ENCODE results near the gene ERI3. TPM values are rescaled to one million over a fixed set of nuclear protein-coding genes. Genes with fewer than 3 reads are reported as not detected.

The ERI3 gene
- total RNA-seq, 3 donors from 2014 or later, result 66.8 to 70.8 (median 70.3) TPM

DNA sequence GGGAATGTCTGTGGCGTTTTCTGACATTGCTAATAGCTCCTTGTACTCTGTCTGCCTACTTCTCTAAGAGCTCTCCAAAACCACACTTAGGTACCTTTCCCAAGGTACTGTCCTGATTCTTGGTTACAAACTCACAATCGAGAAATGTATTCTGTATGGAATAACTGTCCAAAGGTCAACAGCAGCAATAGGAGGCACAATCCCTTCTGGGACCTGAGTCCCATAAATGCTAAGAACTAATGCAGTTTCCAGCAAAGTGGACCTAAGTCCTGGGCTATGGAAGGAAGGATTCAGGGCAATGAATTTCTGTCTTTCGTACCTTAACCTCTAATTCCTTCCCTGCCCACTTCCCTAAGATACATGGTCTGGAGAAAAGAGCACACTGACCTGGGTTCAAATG lies 82.1 kb downstream of the ERI3 start:
- H3K27me3 Mint-ChIP-seq (ENCODE audit: low read depth), result no peaks in the 10 kb centered on the region
- no peak for ATAC-seq
- no peaks in the 10 kb centered on the region for H3K9me3 Mint-ChIP-seq
- peaks cover 12% of the 10 kb centered on the region for H3K36me3 Mint-ChIP-seq (ENCODE audit: insufficient read depth)
- no peak for DNase-seq
- H3K4me3 Mint-ChIP-seq, result no peak overlapping the region
- H3K4me1 Mint-ChIP-seq (ENCODE audit: low read depth), result peaks cover 23% of the 10 kb centered on the region

DNA sequence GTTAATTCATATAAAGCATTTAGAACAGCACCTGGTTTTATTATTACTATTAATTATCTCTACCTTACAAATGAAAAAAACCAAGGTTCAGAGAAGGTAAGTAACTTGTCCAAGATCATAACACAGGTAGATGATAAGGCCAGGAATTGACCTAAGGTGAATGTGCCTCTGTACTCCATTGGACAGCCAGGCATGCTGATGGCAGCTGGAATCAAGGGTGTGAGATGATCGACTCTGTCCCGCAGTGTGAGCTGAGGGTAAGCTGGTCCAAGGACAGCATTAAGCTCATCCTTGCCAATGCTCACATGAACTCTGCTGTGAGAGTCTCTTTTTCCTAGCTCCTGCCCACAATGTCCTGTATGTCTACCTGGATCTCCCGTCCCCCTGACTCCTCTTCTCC lies 83.4 kb downstream of the ERI3 start:
- H3K4me1 Mint-ChIP-seq (ENCODE audit: low read depth), result peaks cover 23% of the 10 kb centered on the region

GRCh38 chr1:44270686-44271628 lies 84.1 kb downstream of the ERI3 start:
- Mint-ChIP-seq H3K4me1 (ENCODE audit: low read depth) (peaks cover 23% of the 10 kb centered on the region), H3K4me3 (no peak overlapping the region), H3K9me3 (no peaks in the 10 kb centered on the region), H3K27me3 (ENCODE audit: low read depth) (no peaks in the 10 kb centered on the region), H3K36me3 (ENCODE audit: insufficient read depth) (peaks cover 12% of the 10 kb centered on the region)
- DNase-seq, result no peak
- ATAC-seq, result no peak

More for the DNA sequence above, 83.4 kb downstream of the ERI3 start:
- no peaks in the 10 kb centered on the region for H3K9me3 Mint-ChIP-seq
- H3K4me3 Mint-ChIP-seq, result no peak overlapping the region
- H3K36me3 Mint-ChIP-seq (ENCODE audit: insufficient read depth), result peaks cover 12% of the 10 kb centered on the region
- H3K27me3 Mint-ChIP-seq (ENCODE audit: low read depth), result no peaks in the 10 kb centered on the region
- ATAC-seq (no peak), DNase-seq (no peak)

DNA sequence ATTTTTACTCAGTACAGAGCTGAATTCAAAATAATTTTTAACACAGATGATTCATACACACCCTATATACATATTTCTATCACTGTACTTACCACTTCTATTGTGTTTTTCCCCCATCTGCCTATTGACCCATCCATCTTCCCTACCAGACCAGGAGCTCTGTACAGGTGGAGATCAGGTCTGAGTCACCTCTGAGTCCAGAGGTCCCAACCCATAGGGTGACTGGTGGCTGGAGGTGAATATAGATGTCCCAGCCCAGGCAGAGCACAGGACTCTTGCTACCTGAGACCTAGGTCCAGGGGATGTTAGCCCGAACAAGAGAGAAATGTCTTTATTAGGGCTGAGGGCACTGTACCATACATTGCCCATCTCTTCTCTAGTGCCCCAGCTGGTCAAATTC lies 87.0 kb downstream of the ERI3 start:
- no peaks in the 10 kb centered on the region for H3K9me3 Mint-ChIP-seq
- peaks cover 5% of the 10 kb centered on the region for H3K4me1 Mint-ChIP-seq (ENCODE audit: low read depth)
- no peaks in the 10 kb centered on the region for H3K27me3 Mint-ChIP-seq (ENCODE audit: low read depth)
- no peak for DNase-seq
- H3K36me3 Mint-ChIP-seq (ENCODE audit: insufficient read depth), result peaks cover 8% of the 10 kb centered on the region
- no peak overlapping the region for H3K4me3 Mint-ChIP-seq
- ATAC-seq, result no peak

GRCh38 chr1:44267438-44267837 lies 87.6 kb downstream of the ERI3 start:
- no peak overlapping the region for H3K4me3 Mint-ChIP-seq
- peaks cover 8% of the 10 kb centered on the region for H3K36me3 Mint-ChIP-seq (ENCODE audit: insufficient read depth)
- H3K4me1 Mint-ChIP-seq (ENCODE audit: low read depth), result peaks cover 5% of the 10 kb centered on the region
- ATAC-seq, result no peak
- no peaks in the 10 kb centered on the region for H3K27me3 Mint-ChIP-seq (ENCODE audit: low read depth)
- DNase-seq, result no peak
- H3K9me3 Mint-ChIP-seq, result no peaks in the 10 kb centered on the region

DNA sequence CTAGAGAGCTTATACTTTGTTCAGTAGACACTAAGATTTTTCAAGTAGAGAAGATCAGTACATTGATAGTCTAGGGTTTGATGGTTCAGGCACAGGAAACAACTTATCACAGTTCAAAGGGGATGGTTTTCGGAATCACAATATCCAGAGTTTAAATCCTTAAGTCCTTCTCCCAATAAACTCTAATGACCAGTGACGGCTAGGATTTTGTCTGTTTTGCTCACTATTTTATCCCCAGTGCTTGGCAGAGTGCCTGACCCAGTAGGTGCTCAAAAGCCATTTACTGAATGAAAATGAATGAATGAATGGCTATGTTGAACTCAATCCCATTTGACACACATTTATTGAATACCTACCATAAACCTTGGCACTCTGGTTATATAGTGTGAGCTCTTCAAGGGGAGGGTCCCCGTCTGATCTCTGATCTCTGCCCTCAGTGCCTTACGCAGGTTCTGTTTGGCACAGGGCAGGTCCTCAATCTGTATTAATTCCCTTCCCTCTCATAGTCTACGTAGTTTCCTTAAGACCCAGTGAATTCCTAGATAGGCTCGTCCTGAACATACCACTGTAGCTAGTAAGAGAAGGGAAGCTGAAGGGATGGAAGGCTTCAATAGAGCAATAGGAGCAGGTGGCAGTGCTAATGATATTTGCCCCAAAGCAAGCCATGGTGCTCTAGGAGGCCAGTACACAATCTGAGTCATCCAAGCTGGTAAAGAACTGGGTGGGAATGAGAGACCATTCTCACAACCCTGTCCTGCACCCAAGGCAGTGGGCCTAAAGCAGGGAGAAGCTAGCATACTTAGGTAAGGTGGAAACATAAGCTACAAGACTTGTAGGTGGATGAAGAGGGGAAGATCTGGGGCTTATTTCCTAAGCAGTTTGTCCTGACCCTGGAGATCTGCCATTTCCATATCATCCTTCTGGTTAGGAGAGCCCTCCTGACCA lies 88.4 kb downstream of the ERI3 start:
- H3K4me3 Mint-ChIP-seq, result no peak overlapping the region
- H3K4me1 Mint-ChIP-seq (ENCODE audit: low read depth), result peaks cover 5% of the 10 kb centered on the region
- H3K9me3 Mint-ChIP-seq, result no peaks in the 10 kb centered on the region
- peaks cover 9% of the 10 kb centered on the region for H3K36me3 Mint-ChIP-seq (ENCODE audit: insufficient read depth)
- ATAC-seq, result no peak
- H3K27me3 Mint-ChIP-seq (ENCODE audit: low read depth), result no peaks in the 10 kb centered on the region
- DNase-seq, result no peak

DNA sequence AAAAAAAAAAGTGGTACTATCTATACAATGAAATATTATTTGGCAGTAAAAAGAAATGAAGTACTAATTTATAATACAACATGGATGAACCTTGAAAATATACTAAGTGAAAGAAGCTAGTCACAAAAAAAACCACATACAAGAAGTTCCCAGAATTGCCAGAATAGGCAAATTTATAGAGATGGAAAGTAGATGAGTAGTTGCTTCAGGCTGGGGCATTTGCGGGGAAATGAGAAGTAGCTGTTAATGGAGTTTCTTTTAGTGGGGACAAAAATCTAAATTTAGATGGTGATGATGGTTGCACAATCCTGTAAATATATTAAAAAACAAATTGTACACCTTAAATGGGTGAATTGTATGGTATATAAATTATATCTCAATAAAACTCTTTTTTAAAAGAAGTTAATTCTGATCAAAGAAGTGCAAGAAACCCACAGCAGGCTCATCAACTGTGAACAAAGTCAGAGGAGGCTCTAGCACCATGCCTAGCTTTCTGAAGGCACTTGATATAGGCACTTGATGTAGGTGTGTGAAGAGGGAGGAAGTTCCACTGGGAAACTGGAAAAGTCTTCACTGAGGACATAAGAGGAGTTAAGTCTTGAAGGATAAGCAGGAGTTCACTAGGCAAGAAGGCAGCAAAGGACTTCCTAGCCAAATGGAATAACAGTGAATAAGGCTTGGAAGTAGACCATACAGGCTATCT lies 89.2 kb downstream of the ERI3 start:
- Mint-ChIP-seq H3K9me3 (no peaks in the 10 kb centered on the region), H3K27me3 (ENCODE audit: low read depth) (no peaks in the 10 kb centered on the region), H3K4me1 (ENCODE audit: low read depth) (peaks cover 3% of the 10 kb centered on the region), H3K36me3 (ENCODE audit: insufficient read depth) (peaks cover 7% of the 10 kb centered on the region), H3K4me3 (no peak overlapping the region)
- no peak for DNase-seq
- no peak for ATAC-seq

GRCh38 chr1:44264451-44264771 lies 90.6 kb downstream of the ERI3 start:
- no peak overlapping the region for H3K4me3 Mint-ChIP-seq
- ATAC-seq (no peak), DNase-seq (no peak)
- H3K27me3 Mint-ChIP-seq (ENCODE audit: low read depth), result no peaks in the 10 kb centered on the region
- H3K9me3 Mint-ChIP-seq, result no peaks in the 10 kb centered on the region
- H3K4me1 Mint-ChIP-seq (ENCODE audit: low read depth), result peaks cover 3% of the 10 kb centered on the region
- H3K36me3 Mint-ChIP-seq (ENCODE audit: insufficient read depth), result peaks cover 13% of the 10 kb centered on the region

DNA sequence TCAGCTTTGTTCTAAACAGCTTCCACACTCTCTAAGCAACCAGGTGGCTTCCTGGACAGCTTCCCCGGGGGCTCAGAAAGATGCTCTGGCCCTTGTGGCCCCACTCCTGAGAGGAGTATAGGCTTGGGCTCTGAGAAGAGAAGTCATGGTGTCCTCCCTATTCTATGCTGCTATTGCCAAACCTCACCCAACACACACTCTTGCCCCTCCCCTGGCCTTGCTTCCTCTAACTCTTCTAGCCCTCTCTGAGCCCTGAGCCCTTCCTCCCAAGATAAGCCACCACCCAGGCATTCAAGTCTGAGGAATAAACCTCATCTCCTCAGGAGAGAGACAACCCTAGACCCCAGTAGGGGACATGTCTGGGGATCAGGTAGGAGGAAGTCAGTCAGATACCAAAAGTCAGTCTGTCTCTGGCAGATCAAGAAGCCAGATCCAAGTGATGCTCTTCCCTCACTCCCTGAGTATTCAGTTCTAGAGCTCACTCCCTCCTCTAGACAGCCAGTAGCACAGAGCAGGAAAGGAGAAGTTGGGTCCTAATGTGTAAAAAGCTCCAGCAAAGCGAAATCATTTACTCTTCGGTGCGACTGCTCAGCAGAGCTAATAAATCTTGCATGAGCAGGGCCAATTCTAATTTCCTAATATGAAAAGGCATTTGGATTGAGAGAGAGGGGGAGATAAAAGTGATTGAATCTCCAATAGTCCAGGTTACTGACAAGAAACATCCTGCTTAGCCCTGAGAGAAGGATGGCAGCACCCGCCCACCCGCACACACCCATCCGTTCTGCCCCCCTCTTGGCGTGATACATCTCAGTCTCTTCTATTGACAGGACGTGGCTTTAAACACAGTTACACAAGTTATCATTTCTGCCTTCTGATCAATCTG lies 91.2 kb downstream of the ERI3 start:
- H3K4me1 Mint-ChIP-seq (ENCODE audit: low read depth), result peaks cover 3% of the 10 kb centered on the region
- H3K4me3 Mint-ChIP-seq, result no peak overlapping the region
- no peak for ATAC-seq
- H3K9me3 Mint-ChIP-seq, result no peaks in the 10 kb centered on the region
- no peak for DNase-seq
- peaks cover 13% of the 10 kb centered on the region for H3K36me3 Mint-ChIP-seq (ENCODE audit: insufficient read depth)
- no peaks in the 10 kb centered on the region for H3K27me3 Mint-ChIP-seq (ENCODE audit: low read depth)

DNA sequence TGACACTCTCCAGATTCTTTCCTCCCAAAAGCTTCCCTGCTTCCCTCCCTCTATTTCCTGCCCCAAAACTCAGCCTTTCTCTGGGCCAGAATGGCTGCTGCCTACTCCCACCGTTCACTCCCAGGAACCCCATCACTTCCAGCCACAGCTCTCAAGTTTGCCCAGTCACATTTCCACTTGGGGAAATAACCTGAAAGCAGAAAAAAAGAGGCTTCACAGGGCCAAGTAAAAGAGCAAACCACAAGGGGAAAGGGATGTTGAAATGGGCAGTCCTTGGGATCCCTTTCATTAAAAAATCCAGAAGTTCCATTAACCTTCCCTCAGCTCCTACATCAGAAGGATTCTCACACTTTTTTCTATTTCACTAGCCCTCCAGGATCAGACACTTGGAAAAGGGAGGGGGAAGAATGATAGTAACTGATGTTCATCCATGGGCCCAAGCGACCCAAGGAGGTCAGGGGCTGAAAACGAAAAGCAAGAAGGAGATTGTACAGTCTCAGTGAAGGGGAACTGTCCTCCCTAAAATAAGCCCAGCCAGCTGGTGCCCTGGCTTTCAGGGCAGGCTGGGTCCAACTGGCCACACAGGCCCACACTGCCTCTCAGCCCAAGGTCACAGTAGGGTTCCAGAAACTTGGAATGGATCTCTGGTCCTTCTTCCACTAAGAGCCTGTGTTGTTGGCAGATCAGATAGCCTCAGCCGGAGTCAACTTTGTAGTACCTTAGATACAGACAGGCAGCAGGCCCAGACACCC lies 92.1 kb downstream of the ERI3 start:
- Mint-ChIP-seq H3K4me1 (ENCODE audit: low read depth) (peaks cover 3% of the 10 kb centered on the region), H3K4me3 (no peak overlapping the region), H3K36me3 (ENCODE audit: insufficient read depth) (peaks cover 16% of the 10 kb centered on the region), H3K27me3 (ENCODE audit: low read depth) (no peaks in the 10 kb centered on the region), H3K9me3 (no peaks in the 10 kb centered on the region)
- no peak for ATAC-seq
- DNase-seq, result no peak

DNA sequence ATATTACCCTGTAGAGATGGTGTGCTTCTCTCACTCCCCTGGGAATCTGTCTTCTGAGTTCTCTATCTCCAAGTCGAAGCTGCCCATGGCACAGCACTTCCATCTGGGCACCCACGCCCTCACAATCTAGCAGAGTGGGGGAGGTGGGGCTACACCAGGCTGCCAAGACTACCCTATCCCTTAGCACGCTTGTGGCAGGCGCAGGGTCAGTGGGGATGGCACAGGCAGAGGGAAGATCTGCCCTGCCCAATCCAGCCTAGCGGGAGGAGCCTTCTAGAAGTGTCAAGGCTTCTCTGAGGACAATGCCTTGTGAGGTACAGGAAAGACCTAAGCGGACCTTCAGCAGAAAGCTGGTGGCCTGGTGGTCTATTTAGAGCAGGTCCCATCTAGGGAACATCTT lies 92.6 kb downstream of the ERI3 start:
- H3K36me3 Mint-ChIP-seq (ENCODE audit: insufficient read depth), result peaks cover 20% of the 10 kb centered on the region
- ATAC-seq (no peak), DNase-seq (no peak)
- no peaks in the 10 kb centered on the region for H3K27me3 Mint-ChIP-seq (ENCODE audit: low read depth)
- H3K4me3 Mint-ChIP-seq, result no peak overlapping the region
- no peaks in the 10 kb centered on the region for H3K9me3 Mint-ChIP-seq
- peaks cover 3% of the 10 kb centered on the region for H3K4me1 Mint-ChIP-seq (ENCODE audit: low read depth)

DNA sequence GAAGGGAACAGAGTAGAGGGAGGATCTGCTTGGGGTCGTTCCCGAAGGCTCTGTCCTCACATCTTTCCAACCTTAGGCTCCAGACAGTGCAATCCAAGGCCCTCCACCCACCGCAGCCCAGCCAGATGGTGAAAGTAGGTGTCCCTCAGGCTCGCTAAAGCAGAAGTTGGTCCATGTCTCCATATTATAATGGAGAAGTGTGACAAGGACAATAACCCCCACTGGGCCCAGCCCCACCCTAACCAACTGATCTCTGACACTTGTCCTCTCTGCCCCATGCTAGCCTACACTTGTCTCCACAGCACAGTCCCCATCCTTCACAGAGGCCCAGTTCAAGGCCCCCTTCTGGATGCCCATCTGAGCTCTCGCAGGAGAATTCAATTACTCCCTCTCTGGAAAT lies 93.1 kb downstream of the ERI3 start:
- no peak overlapping the region for H3K4me3 Mint-ChIP-seq
- H3K4me1 Mint-ChIP-seq (ENCODE audit: low read depth), result peaks cover 3% of the 10 kb centered on the region
- no peaks in the 10 kb centered on the region for H3K27me3 Mint-ChIP-seq (ENCODE audit: low read depth)

More for the DNA sequence above, 93.1 kb downstream of the ERI3 start:
- Mint-ChIP-seq H3K36me3 (ENCODE audit: insufficient read depth) (peaks cover 21% of the 10 kb centered on the region), H3K9me3 (no peaks in the 10 kb centered on the region)
- DNase-seq (no peak), ATAC-seq (no peak)

All from activated T-cell treated with anti-CD3 and anti-CD28 coated beads, Interleukin-2, amount 50 U/mL, for 4 hours (primary cell).